Panc1 (cell line): ENCODE data around the gene ARPC2.
"Not testable (repeated sequence)": the region's sequence is repeated elsewhere in the genome, so short reads cannot be mapped to it uniquely, and the experiment has no call there.

Experiments used
- POLR2AphosphoS5 ChIP-seq: IDR thresholded peaks from 2 replicates; pipeline ENCODE4 v1.6.1; 2012; ENCODE audit warnings: mild to moderate bottlenecking, low read depth, low read length, moderate library complexity
- TF ChIP-seq, protein P1 (sequence below): fragments of 450-650 bp; IDR thresholded peaks from 2 replicates; pipeline ENCODE4 v1.5.1; 2017; ENCODE audit warnings: mild to moderate bottlenecking

GRCh38 chr2:218273214-218273907, 56.4 kb downstream of the ARPC2 start:
- TF ChIP-seq, protein P1, sequence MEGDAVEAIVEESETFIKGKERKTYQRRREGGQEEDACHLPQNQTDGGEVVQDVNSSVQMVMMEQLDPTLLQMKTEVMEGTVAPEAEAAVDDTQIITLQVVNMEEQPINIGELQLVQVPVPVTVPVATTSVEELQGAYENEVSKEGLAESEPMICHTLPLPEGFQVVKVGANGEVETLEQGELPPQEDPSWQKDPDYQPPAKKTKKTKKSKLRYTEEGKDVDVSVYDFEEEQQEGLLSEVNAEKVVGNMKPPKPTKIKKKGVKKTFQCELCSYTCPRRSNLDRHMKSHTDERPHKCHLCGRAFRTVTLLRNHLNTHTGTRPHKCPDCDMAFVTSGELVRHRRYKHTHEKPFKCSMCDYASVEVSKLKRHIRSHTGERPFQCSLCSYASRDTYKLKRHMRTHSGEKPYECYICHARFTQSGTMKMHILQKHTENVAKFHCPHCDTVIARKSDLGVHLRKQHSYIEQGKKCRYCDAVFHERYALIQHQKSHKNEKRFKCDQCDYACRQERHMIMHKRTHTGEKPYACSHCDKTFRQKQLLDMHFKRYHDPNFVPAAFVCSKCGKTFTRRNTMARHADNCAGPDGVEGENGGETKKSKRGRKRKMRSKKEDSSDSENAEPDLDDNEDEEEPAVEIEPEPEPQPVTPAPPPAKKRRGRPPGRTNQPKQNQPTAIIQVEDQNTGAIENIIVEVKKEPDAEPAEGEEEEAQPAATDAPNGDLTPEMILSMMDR, result not testable (repeated sequence)
- not testable (repeated sequence) for TF ChIP-seq POLR2AphosphoS5
